Measurements from ENCODE around the gene RPL15. TPM values are rescaled to one million over a fixed set of nuclear protein-coding genes. Genes with fewer than 3 reads are reported as not detected.

Gene RPL15
- total and polyA plus RNA-seq, 2 of the 8 experiments (the other 6 are each of a cell fraction or from before 2014, with no cell fraction given) = 2,819 to 6,473 TPM

DNA sequence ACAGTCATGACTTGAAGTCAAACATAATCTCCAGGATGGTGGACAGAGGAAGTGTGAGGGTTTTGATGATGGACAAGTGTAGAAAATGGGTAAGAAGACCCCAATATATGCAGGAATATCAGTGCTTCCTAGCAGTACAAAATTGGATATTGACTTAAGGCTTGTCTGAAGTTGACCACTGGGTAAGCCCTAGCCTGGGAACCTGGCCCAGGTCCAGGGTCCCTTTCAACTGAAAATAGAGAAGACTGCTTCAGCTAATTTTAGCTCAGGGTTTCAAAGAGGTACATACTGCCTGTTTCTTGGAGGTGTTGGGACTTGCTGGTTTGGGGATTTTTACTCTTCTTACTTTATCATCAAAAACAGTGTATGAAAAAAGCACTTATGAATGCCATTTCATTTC, 32.9 kb downstream of the RPL15 start (continued):
- TF ChIP-seq GTF2F1 (IDR thresholded peaks at IDR 0.05; ENCODE audit: borderline replicate concordance, low read depth, low read length) = no peak

Measured in H1 (cell line).